ENCODE results near the gene TMEM86B.
A peak's percentile ranks its signal among the peaks of the same experiment; 100 is the strongest.

Gene TMEM86B

DNA sequence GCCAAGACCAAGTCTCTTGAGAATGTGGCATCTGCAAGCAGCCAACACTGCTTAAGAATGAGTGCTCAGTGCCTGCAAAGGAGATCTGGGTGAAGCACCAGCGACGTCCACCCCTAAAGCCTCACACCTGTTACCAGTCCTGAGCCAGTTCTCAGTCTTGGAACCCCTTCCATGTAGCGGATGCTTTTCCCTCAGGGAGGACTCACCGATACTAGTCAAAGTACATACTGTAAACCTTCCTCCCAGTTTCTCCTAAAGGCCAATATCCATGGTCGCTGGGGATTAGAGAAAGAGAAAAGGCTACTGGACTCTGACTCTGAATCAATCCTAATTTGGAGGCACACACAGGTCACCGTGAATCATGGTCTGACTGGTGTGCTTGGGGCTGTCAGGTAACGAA, 15.0 kb downstream of the TMEM86B start:
- TF ChIP-seq EP300 (IDR thresholded peaks at IDR 0.05; ENCODE audit: borderline replicate concordance) (no peak), RAD21 (IDR thresholded peaks at IDR 0.05; ENCODE audit: low read depth) (no peak), CEBPB (IDR thresholded peaks at IDR 0.05) (no peak), ZBTB7A (IDR thresholded peaks at IDR 0.05; ENCODE audit: low read depth) (no peak), EGR1 (IDR thresholded peaks at IDR 0.05) (no peak), TAF1 (IDR thresholded peaks at IDR 0.05; ENCODE audit: low read depth) (no peak), TEAD4 (IDR thresholded peaks at IDR 0.05) (no peak), FOXM1 (IDR thresholded peaks at IDR 0.05; ENCODE audit: borderline replicate concordance, low read depth) (no peak), CREB1 (IDR thresholded peaks at IDR 0.05; ENCODE audit: low read depth) (no peak), TCF12 (IDR thresholded peaks at IDR 0.05; ENCODE audit: low read depth) (no peak), NFIC (IDR thresholded peaks at IDR 0.05) (no peak), YY1 (IDR thresholded peaks at IDR 0.05; ENCODE audit: low read depth) (no peak)
- TF ChIP-seq, protein P1, sequence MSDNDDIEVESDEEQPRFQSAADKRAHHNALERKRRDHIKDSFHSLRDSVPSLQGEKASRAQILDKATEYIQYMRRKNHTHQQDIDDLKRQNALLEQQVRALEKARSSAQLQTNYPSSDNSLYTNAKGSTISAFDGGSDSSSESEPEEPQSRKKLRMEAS (IDR thresholded peaks at IDR 0.05) = no peak
- TF ChIP-seq, protein P2, sequence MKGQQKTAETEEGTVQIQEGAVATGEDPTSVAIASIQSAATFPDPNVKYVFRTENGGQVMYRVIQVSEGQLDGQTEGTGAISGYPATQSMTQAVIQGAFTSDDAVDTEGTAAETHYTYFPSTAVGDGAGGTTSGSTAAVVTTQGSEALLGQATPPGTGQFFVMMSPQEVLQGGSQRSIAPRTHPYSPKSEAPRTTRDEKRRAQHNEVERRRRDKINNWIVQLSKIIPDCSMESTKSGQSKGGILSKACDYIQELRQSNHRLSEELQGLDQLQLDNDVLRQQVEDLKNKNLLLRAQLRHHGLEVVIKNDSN (IDR thresholded peaks at IDR 0.05) = no peak
- TF ChIP-seq, protein P3, sequence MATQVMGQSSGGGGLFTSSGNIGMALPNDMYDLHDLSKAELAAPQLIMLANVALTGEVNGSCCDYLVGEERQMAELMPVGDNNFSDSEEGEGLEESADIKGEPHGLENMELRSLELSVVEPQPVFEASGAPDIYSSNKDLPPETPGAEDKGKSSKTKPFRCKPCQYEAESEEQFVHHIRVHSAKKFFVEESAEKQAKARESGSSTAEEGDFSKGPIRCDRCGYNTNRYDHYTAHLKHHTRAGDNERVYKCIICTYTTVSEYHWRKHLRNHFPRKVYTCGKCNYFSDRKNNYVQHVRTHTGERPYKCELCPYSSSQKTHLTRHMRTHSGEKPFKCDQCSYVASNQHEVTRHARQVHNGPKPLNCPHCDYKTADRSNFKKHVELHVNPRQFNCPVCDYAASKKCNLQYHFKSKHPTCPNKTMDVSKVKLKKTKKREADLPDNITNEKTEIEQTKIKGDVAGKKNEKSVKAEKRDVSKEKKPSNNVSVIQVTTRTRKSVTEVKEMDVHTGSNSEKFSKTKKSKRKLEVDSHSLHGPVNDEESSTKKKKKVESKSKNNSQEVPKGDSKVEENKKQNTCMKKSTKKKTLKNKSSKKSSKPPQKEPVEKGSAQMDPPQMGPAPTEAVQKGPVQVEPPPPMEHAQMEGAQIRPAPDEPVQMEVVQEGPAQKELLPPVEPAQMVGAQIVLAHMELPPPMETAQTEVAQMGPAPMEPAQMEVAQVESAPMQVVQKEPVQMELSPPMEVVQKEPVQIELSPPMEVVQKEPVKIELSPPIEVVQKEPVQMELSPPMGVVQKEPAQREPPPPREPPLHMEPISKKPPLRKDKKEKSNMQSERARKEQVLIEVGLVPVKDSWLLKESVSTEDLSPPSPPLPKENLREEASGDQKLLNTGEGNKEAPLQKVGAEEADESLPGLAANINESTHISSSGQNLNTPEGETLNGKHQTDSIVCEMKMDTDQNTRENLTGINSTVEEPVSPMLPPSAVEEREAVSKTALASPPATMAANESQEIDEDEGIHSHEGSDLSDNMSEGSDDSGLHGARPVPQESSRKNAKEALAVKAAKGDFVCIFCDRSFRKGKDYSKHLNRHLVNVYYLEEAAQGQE (IDR thresholded peaks at IDR 0.05; ENCODE audit: low read depth) = no peak

DNA sequence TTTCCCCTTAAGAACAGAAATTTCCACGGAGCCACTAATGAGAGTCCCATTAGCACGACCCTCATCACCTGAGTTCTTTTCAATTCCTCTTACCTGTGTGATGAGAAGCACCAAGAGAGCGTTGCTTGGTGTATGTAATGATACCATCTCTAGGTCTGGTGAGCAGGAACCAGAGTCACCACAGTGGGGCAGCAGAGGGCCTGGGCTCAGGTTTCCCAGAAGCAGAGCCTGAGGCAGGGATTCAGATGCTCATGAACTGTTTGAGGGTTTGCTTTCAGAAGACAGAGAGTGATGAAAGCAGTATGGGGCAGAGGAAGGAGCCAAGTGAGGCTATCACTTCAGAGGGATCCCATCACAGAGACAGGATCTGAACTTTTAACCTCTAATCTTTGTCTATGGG, 16.1 kb downstream of the TMEM86B start:
- TF ChIP-seq ZBTB7A (IDR thresholded peaks at IDR 0.05; ENCODE audit: low read depth) (no peak), RAD21 (IDR thresholded peaks at IDR 0.05; ENCODE audit: low read depth) (peak; percentile 85), CEBPB (IDR thresholded peaks at IDR 0.05) (no peak)

DNA sequence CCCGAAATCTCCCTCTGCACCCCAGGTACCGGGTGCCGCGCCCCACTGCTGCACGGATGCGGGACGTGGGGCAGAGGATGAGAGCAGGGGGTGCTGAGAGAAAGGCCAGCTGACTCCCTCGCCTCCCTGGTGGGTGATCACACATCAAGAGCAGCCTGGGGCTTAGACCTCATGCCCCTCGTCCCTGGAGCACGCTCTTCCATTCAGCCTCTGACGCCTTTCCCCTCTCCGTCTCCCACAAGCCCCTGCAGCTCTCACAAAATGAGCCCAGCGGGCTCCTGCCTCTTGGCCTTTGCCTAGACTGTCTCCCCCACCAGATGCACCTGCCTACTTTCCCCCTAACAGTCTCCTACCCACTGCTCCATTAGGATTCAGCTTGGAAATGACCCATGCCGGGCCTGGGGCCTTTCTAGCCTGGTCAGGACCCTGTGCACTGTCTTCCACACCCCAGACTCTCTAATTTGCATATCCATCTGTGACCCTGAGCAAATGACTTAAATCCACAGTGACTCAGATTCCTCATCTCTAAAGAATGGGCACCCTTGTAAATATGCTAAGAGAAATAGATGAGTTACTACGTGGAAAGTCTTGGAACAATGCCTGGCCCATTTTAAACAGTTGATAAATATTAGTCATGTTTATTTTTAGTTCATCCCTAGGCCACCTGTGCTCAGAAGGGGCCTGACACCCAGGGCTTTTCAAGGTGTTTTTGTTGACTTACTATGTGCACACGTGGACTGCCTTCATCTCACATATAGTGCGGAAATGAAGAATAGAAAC, 18.7 kb downstream of the TMEM86B start:
- TF ChIP-seq TAF1 (IDR thresholded peaks at IDR 0.05; ENCODE audit: low read depth) = no peak
- TF ChIP-seq YY1 (IDR thresholded peaks at IDR 0.05; ENCODE audit: low read depth) = no peak
- TF ChIP-seq, protein P3 (IDR thresholded peaks at IDR 0.05; ENCODE audit: low read depth) = no peak
- TF ChIP-seq TEAD4 (IDR thresholded peaks at IDR 0.05) = no peak
- TF ChIP-seq CEBPB (IDR thresholded peaks at IDR 0.05) = no peak
- no peak for TF ChIP-seq FOXM1 (IDR thresholded peaks at IDR 0.05; ENCODE audit: borderline replicate concordance, low read depth)
- no peak for TF ChIP-seq RAD21 (IDR thresholded peaks at IDR 0.05; ENCODE audit: low read depth)
- no peak for TF ChIP-seq ZBTB7A (IDR thresholded peaks at IDR 0.05; ENCODE audit: low read depth)
- no peak for TF ChIP-seq CREB1 (IDR thresholded peaks at IDR 0.05; ENCODE audit: low read depth)
- TF ChIP-seq, protein P1 (IDR thresholded peaks at IDR 0.05) = no peak
- no peak for TF ChIP-seq EP300 (IDR thresholded peaks at IDR 0.05; ENCODE audit: borderline replicate concordance)
- no peak for TF ChIP-seq NFIC (IDR thresholded peaks at IDR 0.05)
- no peak for TF ChIP-seq TCF12 (IDR thresholded peaks at IDR 0.05; ENCODE audit: low read depth)
- TF ChIP-seq EGR1 (IDR thresholded peaks at IDR 0.05) = no peak
- TF ChIP-seq, protein P2 (IDR thresholded peaks at IDR 0.05) = no peak

DNA sequence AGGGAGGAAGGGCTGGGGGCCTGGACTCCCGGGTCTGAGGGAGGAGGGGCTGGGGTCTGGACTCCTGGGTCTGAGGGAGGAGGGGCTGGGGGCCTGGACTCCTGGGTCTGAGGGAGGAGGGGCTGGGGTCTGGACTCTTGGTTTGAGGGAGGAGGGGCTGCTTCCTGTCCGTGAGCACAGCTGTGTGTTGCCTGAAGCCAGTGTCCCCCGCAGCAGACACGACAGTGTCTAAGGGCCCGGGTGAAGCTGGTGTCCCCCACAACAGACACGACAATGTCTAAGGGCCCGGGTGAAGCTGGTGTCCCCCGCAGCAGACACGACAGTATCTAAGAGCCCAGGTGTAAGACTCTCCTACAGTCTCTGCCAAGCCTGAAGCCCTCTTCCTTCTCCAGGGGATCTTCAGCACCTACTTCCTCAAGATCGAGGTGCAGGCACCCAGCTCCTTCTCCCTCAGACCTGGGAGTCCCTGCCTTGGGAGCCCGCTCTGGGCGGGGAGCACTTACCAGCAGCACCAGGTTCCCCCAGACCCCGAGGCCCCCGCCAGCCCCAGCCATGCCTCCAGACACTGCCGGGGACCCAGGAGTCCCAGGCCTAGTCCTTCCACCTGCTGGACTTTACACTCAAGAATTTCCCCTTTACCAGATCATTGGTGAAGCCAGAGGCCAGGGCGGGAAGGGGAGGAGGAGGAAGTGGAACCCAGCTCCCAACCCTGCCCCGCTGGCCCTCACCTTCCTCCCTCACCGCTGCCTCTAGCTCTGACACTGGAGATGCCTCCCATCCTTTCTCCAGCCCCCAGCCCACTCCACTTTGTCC, 19.5 kb downstream of the TMEM86B start, which contains the start of gene PTPRH:
PTPRH (minus strand) TSS at position 622 of the 813 bp plus-strand sequence; CDS start at position 554, 68 bp downstream.
- TF ChIP-seq TEAD4 (IDR thresholded peaks at IDR 0.05) (no peak), CREB1 (IDR thresholded peaks at IDR 0.05; ENCODE audit: low read depth) (no peak), ZBTB7A (IDR thresholded peaks at IDR 0.05; ENCODE audit: low read depth) (no peak), CEBPB (IDR thresholded peaks at IDR 0.05) (no peak), YY1 (IDR thresholded peaks at IDR 0.05; ENCODE audit: low read depth) (no peak), FOXM1 (IDR thresholded peaks at IDR 0.05; ENCODE audit: borderline replicate concordance, low read depth) (no peak)
- TF ChIP-seq, protein P1 (IDR thresholded peaks at IDR 0.05) = no peak
- TF ChIP-seq, protein P3 (IDR thresholded peaks at IDR 0.05; ENCODE audit: low read depth) = no peak

Measured in Ishikawa (cell line).